HG03045 (cell line): ENCODE data around the gene IRGC.
A peak's percentile ranks its signal among the peaks of the same experiment; 100 is the strongest.
"Not testable (repeated sequence)": the region's sequence is repeated elsewhere in the genome, so short reads cannot be mapped to it uniquely, and the experiment has no call there.

Source experiments
- ATAC-seq: cut with Tn5 transposase; IDR thresholded peaks from one replicate; pipeline ENCODE4 v1.9.1; 2021; ENCODE audit warnings: mild to moderate bottlenecking, moderate library complexity; ENCODE audit not compliant: unreplicated experiment

Gene IRGC, protein sequence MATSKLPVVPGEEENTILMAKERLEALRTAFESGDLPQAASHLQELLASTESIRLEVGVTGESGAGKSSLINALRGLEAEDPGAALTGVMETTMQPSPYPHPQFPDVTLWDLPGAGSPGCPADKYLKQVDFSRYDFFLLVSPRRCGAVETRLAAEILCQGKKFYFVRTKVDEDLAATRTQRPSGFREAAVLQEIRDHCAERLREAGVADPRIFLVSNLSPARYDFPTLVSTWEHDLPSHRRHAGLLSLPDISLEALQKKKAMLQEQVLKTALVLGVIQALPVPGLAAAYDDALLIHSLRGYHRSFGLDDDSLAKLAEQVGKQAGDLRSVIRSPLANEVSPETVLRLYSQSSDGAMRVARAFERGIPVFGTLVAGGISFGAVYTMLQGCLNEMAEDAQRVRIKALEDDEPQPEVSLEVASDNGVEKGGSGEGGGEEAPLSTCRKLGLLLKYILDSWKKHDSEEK

DNA sequence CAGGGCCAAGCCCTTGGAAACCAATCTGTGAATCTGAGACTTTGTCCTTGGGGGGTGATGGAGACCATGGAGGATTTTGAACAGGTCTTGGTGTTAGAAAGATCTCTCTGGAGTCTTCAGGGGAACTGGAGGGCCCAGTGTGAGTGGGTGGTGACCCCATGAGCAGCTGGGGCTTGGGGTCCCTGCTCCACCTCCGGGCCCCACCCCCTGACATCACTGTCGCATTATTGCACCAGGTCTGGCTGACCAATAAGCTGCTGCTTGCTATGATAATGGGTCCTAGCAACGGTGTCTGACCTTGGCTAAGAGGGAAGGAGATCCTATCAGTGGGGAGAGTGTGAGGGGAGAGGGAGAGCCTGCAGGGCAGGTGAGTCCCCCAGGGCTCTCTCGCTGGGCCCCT, at the start of gene IRGC:
Gene IRGC, plus strand, starts transcription at position 301 of the 400 bp plus-strand sequence. CDS start 2,483 bp downstream, outside the sequence.
- ATAC-seq = no peak

DNA sequence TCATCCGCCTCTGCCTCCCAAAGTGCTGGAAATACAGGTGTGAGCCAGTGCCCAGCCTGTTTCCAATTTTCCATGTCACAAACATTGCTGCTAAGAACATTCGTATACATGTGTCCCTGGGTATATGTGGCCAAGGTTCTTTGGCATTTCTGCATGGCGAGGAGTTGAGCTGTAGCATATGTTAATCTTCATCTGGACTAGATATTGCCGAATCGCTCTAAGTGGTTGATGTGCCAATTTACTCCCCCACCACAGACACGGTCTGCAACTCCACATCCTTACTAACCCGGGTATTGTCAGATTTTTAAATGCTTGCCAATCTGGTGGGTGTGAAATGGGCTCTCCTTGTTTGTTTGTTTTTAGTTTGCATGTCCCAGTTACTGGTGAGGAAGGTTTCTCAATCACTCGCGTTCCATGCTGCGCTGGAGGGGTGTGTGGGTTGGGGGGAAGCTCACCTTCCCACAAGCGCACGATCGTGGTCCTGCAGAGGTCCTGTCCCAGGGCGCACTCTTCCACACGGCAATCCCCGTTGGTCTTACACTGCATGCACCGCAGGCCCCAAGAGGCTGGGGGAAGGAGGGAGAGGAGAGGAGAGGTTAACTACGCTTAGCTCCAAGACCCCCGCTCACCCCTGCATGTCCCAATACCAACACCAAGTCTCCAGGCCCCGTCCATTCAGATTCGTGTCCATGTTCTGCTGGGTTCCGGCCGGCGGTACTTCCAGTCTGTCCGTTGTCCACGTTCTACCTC, 48.6 kb upstream of the IRGC start:
- ATAC-seq = no peak

DNA sequence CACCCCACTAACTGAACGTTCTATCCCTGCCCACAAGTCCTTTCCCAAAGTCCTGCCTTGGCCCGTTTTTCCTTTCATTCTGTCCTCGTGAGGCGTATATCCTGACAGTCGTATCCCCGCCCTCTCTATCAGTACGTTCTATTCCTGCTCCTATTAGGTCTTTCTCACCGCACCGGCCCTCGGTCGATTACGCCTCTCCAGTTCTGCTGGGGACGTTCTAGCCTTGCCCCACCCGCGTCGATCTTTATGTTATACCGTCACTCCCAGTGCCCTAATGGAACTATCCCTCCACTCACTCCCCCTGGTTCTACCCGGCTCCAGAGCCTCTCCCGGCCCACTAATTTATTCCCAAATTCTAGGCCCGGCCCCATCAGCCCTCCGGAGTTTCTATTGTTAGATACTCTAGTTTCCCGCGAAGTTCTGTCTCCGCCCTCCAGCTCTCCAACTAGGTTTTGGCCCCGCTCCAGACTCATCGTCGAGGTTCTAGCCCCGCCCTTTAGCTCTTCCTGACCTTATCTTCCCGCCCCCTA, 47.9 kb upstream of the IRGC start:
- ATAC-seq = no peak

DNA sequence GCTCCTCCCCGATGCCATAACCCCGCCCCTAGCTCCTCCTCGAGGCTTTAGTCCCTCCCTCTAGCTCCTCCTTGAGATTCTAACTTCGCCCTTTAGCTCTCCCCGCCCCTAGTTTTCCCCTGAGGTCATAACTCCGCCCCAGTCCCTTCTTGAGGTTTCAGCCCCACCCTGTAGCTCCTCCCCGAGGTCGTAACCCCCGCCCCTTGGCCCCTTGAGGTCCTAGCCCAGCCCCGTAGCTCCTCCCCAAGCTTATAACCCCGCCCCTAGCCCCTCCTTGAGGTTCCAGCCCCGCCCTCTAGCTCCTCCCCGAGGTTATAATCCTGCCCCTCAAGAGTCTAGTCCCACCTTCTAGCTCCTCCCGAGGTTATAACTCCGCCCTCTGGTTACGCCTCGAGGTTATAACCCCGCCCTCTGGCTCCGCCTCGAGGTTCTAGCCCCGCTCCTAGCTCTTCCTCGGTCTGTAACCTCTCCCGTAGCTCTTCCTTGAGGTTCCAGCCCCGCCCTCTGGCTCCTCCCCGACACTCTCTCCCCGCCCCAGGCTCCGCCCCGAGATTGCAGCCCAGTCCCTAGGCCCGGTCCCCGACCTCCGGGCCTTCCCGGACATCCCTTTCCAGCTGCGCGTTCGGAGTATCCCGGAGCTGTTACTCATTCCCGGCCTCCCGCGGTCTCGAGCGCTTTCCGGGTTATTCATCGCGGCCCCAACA, 47.3 kb upstream of the IRGC start:
- peak; percentile 84 for ATAC-seq

DNA sequence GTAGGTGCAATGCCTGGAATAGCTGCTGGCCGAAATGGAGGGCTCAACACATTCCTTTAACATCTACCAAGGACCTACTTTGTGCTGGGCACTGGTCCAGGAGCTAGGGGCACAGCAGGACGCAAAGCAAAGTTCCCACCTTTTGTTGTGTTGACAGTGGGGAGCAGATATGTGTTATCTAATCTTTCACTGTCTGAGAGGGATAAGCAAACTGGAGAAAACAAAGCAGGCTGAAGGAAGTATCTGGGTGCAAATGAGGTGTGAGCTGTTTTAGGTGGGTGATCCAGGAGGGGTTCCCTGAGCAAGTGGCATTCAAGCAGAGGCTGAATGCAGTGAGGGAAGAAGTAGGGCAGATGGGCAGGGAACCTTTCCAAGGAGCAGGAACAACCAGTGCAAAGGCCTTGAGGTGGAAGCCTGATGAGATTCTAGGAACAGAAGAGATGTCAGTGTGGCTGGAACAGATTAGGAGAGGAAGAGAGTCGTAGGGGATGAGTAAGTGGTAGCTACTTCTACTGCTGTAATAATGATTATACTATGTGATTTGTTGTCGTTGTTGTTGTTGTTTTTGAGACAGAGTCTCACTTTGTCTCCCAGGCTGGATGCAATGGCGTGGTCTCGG, 43.7 kb upstream of the IRGC start:
- ATAC-seq = no peak

DNA sequence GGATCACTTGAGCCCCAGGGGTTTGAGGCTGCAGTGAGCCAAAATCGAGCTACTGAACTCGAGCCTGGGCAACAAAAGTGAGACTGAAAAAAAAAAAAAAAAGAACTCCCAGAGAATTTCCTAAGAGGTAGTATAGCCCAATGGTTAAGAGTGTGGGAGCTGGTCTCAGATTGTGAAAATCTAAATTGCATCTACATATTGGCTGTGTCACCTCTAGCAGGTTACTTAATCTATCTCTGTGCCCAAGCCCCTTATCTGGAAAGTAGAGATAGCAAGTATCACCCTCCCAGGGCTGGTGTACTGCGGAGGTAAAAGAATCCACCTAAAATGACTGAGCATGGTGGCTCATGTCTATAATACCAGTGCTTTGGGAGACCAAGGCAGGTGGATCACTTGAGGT, 42.2 kb upstream of the IRGC start:
- ATAC-seq = no peak

DNA sequence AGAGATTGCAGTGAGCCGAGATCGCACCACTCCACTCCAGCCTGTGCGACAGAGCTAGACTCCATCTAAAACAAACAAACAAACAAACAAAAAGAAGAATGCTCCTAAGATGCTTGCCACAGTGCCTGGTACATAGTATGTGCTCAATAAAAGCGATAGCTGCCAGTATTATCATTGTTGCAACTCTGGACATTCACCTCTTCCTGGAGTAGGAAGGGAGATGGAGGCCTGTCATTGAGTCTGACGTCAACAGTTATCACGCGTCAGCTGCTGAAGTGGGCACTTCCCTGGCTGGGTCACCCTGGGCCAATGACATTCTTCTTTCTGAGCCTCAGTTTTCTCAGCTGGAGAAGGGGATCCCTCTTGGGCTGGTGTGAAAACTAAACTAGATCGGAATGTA, 41.7 kb upstream of the IRGC start:
- ATAC-seq = no peak

DNA sequence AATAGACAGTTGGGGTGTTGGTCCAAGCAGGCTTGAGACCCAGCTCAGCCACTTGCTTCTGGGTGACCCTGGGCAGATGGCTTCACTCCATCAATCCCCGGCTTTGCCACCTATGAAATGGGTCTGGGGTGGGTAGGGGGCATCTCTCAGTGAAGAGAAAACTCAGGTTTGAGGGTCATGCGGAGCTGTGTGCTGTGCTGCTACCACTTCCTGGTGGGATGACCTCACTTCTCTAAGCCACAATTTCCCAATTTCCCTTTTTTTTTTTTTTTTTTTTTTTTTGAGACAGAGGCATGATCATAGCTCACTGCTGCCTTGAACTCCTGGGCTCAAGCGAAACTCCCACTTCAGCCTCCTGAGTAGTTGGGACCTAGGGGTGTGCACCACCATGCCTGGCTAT, 41.3 kb upstream of the IRGC start:
- no peak for ATAC-seq

DNA sequence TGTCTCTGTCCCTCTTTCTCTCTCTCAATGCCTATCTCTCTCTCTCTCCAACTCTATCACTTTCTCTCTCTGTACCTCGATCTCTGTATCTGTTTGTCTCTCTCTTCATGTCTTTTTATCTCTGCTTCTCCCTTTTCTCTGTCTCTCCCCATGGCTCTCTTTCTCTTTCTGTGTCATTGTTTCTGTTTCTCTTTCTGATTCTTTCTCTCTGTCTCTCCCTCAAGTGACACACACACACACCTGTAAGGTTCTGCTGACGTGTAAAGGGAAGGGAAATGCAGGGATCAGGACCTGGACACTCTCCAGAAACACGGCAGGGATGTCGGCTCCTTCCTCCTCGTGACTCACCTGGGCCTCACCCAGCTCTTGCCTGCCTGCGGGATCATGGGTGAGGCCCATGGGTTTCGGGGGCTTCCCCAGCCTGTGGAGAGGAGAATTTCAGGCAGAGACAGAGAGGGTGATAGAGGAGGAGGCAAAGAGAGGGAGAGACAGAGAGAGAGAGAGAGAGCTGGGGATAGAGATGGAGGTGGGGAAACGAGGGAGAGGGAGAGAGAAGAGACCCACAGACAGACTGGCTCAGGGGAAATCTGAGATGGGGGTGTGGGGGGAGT, 40.5 kb upstream of the IRGC start:
- ATAC-seq = no peak

DNA sequence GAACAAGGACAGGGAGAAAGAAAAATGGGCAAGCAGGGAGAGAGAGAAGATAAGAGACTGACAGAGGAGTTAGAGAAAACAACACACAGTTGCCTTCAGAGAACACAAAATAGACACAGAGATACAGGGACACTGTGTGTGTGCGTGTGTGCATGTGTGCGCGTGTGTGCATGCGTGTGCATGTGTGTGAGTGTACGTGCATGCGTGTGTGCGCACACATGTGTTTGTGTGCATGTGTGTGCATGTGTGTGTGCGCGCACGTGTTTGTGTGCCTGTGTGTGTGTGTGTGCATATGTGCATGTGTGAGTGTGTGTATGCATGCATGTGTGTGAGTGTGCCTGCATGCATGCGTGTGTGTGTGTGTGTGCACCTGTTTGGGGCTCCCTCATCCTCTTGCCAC, 40.0 kb upstream of the IRGC start:
- no peak for ATAC-seq

DNA sequence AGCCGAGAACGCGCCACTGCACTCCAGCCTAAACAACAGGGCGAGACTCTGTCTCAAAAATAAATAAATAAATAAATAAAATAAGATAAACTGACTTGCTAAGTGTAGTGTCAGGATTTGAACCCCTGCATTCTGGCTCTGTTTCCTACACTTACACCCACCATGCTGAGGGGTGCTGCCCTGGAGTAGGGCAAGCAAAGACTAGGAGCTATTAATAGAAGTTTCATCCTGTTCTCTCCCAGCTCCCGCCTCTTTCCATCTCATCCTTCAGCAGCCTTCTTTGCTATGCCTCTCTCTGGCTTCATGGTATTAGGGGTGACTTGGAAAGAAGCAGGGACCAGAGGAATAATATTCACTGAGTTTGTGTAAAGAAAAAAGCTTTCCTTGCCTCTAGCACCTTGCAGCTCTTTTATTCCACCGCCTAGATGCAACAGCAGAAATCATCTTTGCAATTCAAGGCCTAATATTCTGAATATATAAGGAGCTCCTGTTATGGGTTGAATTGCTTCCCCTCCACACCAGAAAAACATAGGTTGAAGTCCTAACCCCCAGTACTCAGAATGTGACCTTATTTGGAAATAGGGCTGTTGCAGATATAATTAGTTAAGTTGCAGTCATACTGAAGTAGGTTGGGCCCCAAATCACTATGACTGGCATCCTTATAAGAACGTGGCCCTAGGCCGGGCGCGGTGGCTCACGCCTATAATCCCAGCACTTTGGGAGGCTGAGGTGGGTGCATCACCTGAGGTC, 37.2 kb upstream of the IRGC start:
- ATAC-seq = no peak

DNA sequence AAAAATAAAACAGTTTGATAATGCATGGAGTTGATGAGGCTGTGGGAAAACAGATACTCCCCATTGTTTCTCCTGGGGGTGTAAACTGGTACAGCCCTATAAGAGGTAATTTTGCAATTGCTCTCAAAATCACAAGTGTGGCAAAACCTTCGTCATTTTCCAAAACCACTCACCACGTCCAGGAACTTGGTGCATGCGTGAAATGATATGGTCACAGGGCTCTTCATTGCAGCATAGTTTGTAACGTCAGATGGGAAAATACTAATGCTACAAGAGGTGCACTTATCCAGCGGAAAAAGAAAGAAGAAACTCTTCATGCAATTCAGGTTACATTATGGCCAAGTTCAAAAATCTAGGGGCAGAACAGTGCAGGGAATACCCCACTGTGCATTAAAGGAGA, 34.1 kb upstream of the IRGC start:
- no peak for ATAC-seq

DNA sequence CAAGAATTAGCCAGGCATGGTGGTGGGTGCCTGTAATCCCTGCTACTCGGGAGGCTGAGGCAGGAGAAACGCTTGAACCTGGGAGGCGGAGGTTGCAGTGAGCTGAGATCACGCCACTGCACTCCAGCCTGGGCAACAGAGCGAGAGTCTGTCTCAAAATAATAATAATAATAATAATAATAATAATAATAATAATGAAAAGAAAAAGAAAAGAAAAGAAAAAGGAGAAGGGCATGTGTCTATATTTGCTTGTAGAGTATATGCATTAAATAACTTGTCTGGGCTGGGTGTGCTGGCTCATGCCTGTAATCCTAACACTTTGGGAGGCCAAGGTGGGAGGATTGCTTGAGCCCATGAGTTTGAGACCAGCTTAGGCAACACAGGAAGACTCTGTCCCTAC, 33.6 kb upstream of the IRGC start:
- ATAC-seq = not testable (repeated sequence)

DNA sequence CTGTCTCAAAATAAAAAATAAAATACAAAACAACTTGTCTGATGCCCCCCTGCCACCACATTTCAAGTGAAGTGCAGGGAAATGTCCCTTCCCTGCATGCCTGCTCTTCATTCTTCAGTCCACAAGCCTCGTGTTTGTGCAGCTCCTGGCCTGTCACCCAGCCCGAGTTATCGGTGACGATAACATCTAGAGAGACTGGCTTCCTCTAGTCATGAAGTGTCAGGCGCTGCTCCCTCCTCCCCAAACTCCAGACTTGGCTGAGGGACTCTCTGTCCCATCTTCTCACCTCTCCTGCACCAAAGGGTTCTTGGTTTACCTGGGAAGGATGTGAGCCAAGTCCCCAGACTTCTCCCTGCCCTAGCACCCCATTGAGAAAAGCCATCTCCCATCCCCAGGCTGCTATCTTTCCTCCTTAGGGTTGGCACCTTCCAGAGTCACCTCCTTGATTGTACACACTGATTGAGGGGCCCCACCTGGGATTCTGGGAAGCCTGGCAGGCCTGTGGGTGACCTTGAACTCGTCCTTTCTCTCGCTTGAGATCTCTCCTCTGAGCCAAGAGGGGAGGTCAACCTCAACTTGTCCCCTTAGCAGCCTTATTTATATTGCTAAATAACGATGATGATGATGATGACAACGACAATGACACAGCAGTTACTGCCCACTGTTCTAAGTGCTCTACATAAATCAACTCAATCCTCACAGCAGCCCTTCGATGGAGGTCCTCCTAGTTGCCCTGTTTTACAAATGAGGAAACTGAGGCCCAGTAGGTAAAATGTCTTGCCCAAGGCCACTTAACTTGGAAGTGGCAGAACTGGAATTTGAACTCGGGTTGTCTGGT, 32.8 kb upstream of the IRGC start:
- ATAC-seq = no peak

DNA sequence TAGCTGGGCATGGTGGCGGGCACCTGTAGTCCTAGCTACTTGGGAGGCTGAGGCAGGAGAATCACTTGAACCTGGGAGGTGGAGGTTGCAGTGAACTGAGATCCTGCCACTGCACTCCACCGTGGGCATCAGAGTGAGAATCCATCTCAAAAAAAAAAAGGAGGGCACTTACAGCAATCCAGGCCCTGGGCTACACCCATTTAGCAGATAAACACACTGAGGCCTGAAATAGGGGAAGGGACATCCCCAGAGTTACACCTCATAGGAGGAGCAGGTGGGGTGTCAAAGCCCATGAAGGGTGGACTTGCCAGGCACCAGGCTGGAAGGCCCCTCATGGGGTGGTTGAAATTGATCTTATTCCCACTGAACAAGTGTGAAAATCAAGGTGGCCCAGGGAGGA, 32.0 kb upstream of the IRGC start:
- no peak for ATAC-seq

DNA sequence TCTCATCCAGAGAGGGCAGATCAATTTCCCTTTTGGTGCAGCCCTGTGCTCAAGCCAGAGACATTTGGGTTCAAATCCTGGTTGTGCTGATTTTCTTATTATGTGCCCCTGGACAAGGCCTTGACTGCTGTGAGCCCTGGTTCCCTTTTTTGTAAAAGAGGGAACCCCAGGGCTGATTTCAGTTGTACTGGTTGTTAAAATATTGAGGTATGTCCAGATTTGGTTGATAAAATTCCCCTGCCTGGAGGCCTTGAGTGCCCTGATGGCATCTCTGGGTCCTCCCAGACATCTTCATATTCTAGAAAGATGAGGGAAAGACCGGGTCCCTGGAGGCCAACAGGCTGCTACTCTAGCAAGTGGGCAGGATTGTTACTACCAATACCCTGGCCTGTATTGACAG, 31.6 kb upstream of the IRGC start:
- no peak for ATAC-seq

DNA sequence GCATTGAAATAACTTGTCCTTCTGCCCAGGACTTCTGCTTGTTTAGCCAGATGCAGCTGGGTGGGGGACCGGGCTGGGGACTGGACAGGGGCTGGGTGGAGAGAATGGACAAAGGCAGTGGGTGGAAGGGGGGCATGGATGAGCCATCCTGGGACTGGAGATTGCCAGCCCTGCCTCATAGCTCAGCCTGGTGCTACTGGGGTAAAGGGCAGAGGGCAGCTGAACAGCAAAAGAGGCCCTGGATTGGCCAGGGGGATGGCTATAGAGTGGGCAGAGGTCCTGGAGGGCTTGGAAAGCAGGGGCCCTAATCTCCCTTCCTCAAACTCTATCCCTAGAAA, 28.2 kb upstream of the IRGC start:
- no peak for ATAC-seq

DNA sequence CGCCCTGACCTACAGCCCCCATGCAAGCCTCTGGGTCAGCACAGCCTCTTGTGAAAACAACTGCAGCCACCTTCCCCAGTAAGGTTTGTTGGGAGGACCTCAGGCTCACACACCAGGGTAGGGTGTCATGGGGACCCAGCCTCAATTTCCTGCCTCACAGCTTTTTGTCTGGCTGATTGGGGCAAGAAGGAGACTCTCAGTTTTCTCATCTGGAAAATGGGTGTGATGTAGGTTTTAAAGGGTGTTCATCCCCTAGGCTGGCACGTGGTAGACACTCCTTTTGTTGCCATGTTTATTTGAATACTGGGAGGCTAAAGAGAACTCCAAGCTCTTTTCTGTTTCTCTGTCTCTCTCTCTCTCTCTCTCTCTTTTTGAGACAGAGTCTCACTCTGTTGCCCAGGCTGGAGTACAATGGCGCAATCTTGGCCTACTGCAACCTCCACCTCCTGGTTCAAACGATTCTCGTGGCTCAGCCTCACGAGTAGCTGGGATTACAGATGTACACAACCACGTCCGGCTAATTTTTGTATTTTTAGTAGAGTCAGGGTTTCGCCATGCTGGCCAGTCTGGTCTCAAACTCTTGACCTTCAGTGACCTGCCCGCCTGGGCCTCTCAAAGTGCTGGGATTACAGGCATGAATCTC, 27.7 kb upstream of the IRGC start:
- no peak for ATAC-seq

DNA sequence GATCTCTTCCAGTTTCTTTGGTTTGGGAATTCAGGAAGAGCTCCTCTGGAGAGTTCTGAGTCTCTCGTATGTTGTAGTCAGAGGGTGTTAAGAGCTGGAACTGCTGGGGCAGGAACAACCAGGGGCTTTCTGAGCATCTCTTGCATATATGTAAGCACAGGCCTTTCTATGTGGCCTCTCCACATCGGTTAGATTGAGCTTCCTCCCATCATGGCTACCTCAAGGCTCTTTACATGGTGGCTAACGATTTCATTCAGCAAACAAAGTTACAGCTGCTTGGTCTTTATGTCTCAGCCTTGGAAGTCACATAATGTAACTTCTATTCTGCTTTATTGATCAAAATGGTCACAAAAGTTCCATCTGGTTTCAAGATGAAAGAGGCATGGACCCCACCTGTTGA, 25.4 kb upstream of the IRGC start:
- no peak for ATAC-seq
